HG03135 (cell line): Measurements from ENCODE around the gene SLC44A5.
"Not testable (repeated sequence)": the region's sequence is repeated elsewhere in the genome, so short reads cannot be mapped to it uniquely, and the experiment has no call there.

Source experiments
- ATAC-seq: cut with Tn5 transposase; IDR thresholded peaks from one replicate; pipeline ENCODE4 v1.9.1; 2021; ENCODE audit warnings: mild to moderate bottlenecking, moderate library complexity; ENCODE audit not compliant: unreplicated experiment

SLC44A5 gene

GRCh38 chr1:75522389-75522788, 88.5 kb downstream of the SLC44A5 start:
- no peak for ATAC-seq

GRCh38 chr1:75521658-75522057, 89.3 kb downstream of the SLC44A5 start:
- ATAC-seq, result no peak

DNA sequence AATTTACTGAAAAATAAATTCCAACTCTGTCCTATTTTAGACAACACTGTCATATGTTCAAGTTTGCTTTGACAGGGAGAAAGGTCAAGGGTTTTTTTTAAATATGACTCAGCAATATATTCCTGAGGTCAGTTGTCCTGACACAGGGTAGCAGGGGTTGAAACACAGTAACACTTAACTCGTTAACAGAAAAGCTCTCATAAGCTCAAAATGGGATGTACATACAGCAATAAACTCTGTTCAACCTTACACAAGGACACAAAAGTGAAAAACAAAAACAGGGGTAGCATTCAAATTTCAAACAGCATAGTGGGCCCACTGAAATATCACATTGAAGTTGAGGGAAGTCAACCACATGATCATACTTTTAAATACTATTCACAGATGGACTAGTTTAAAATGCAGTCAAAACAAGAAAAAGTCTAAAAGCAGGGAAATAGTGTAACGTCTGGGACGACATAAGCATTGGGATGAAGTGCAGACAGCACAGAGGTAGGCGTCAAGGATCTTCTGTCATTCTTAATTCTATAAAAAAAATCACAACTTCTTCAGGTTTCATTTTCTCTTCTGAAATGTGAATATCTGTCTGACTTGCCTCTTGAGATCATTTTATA, 89.9 kb downstream of the SLC44A5 start:
- ATAC-seq, result no peak

DNA sequence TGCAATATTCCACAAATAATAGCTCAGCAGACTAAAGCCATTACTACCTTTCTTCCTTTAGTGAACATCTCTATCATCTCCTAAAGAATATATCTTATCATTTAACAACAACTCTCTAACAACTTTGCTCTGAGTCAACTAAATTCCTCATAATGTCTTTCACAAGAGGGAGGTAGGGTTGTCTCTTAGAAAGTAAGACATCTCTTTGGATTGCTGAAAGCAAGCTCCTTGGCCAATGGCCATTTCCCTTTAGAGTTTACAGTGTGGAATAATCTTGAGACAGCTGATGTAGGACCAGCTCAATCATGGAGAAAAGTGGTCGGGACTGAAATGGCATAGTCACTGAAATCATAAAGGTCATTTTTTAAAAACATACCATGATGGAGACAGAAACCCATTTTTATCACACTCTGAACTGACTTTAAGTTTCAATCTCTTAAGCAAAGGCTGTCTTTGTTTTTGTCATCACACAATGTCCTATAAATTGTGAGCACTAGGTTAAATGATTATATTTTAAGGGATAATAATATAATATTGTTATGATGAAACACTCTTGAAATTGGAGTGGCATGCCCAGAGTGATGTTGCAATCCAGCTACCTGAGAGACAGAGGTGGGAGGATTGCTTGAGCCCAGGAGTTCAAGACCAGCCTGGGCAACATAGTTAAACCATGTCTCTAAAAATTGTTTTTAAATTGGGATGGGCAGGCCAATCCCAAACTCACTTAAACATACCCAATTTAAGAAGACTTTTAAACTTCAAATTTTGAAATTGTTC, 91.1 kb downstream of the SLC44A5 start:
- no peak for ATAC-seq

- ATAC-seq, result no peak
Observed at GRCh38 chr1:75518686-75519085, 92.2 kb downstream of the SLC44A5 start.

- ATAC-seq, result no peak
Observed at GRCh38 chr1:75514270-75514669, 96.6 kb downstream of the SLC44A5 start.

- ATAC-seq, result no peak
Observed at GRCh38 chr1:75506976-75507375, 103.9 kb downstream of the SLC44A5 start.

GRCh38 chr1:75503221-75503974, 107.5 kb downstream of the SLC44A5 start:
- ATAC-seq, result no peak

DNA sequence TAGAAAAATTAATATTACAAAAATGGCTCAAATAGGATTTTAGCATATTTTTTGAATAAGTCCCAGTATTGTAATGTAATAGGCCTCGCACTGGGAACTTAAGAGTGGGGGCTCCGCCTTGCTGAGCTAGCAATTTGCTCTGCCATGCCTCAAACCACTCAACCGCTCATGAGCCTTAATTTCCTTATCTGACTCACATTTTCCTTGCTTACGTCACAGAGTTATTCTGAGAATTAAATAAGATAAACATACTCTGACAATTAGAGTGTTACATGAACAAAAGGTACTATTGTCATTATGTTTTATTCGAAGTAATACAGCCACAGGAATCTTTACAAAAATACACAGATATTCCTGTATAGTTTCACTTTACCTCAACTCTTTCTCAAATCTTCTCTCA, 108.1 kb downstream of the SLC44A5 start:
- ATAC-seq, result no peak

GRCh38 chr1:75501577-75502295, 109.2 kb downstream of the SLC44A5 start:
- ATAC-seq, result no peak

GRCh38 chr1:75492011-75492410, 118.9 kb downstream of the SLC44A5 start:
- ATAC-seq, result no peak

- no peak for ATAC-seq
Observed at GRCh38 chr1:75487399-75487798, 123.5 kb downstream of the SLC44A5 start.

DNA sequence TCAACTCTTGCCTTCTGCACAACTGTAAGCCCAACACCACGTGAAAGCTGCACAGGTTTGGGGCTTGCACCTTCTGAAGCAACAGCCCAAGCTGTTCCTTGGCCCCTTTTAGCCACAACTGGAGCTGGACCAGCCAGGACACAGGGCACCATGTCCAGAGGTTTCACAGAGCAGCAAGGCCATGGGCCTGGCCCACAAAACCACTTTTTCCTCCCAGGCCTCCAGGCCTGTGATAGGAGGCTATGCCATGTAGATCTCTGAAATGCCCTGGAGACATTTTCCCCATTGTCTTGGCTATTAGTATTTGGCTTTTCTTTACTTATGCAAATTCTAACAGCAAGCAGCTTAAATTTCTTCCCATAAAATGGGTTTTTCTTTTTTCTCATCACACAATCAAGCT, 126.1 kb downstream of the SLC44A5 start:
- ATAC-seq, result no peak

DNA sequence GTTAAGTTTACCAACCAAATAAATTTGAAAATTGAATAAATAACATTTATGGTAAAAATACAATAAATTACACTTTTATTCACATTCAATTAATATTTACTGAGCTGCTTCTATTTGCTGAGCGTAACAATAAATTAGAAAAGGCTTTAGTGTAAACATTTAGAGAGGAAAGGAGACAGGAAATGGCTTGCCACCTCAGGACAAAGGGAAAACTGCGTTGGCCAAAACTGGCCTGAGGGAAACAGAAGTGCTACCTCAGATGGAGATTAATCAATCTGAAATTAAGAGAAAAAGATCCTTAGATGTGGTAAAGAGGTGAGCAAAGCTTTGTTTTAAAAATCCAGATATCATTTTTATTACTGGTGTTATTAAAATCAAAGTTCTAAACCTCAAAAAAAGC, 128.0 kb downstream of the SLC44A5 start:
- ATAC-seq, result no peak

GRCh38 chr1:75476486-75476885, 134.4 kb downstream of the SLC44A5 start:
- ATAC-seq, result not testable (repeated sequence)

DNA sequence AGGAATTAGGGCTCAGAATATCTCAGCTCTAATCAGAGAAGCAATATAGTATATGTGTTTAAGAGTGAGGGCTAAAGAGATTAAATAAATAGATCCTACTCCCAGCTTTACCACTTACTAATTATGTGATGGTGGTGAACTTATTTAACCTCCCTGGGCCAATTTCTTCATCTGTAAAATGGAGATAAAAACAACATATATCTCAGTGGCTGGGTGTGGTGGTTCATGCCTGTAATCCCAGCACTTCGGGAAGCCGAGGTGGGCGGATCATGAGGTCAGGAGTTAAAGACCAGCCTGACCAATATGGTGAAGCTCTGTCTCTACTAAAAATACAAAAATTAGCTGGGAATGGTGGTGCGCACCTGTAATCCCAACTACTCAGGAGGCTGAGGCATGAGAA, 135.2 kb downstream of the SLC44A5 start:
- no peak for ATAC-seq

- no peak for ATAC-seq
Observed at GRCh38 chr1:75472971-75473603, 137.8 kb downstream of the SLC44A5 start.

GRCh38 chr1:75472089-75472970, 138.6 kb downstream of the SLC44A5 start:
- ATAC-seq, result no peak

GRCh38 chr1:75471252-75471651, 139.7 kb downstream of the SLC44A5 start:
- no peak for ATAC-seq

- no peak for ATAC-seq
Observed at GRCh38 chr1:75470448-75470847, 140.5 kb downstream of the SLC44A5 start.
